Measurements from ENCODE around the gene KIR3DL2.
"Not testable (repeated sequence)": the region's sequence is repeated elsewhere in the genome, so short reads cannot be mapped to it uniquely, and the experiment has no call there.

The KIR3DL2 gene

DNA sequence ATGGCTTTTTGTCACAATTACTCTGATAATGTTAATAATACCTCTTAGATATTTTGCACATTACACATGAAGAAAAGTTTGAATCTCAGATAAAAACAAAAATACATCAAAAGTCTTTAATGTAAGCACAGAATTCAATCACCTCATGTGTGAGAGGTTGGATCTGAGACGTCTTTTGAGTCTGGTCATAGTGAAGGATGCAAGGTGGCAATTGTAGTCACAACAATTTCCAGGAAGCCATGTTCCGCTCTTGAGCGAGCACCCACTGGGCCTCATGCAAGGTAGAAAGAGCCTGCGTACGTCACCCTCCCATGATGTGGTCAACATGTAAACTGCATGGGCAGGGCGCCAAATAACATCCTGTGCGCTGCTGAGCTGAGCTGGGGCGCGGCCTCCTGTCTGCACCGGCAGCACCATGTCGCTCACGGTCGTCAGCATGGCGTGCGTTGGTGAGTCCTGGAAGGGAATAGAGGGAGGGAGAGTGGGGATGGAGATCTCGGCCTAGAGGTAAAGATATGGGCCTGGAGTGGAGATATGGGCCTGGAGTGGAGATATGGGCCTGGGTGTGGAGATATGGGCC lies at the start of gene KIR3DL2:
TSS of gene KIR3DL2 (plus strand) at position 383 of the 580 bp plus-strand sequence. CDS start at position 416, 33 bp downstream.
- DNase-seq (ENCODE audit: low spot score) = not testable (repeated sequence)

DNA sequence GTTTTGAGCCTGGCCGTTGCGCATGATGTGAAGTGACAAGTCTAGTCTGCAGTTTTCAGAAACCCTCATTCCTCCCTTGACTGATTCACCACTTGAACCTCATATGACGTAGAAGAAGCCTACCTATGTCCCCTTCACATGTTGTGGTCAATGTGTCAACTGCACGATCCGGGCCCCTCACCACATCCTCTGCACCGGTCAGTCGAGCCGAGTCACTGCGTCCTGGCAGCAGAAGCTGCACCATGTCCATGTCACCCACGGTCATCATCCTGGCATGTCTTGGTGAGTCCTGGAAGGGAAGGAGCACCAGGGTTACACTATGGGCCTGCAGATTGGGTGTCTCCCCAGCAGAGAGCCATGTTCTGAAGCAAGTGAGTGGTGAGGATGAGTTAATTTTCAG lies 46.8 kb upstream of the KIR3DL2 start, which contains the start of gene KIR2DL4:
TSS of gene KIR2DL4 (plus strand) at position 201 of the 400 bp plus-strand sequence. CDS start at position 243, 42 bp downstream.
- DNase-seq (ENCODE audit: low spot score) = no peak

DNA sequence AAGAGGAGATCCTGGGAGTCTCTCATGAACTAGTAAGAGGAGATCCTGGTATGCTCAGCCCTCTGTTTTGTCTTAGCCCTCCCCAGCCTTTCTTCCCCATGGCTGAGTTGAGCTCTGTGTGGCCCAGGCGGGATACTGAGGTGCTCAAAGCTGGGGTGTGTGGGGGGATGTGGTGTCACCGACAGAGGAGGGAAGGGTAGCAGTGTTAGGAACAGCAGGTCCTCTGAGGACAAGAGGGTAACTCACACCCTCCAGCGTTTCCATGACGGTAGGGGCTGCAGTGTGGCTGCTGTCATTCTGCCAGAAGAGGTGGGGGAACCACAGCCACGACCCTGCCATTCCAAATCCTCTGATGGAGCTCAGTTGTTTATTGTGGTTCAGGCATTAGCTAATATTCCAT lies 46.1 kb upstream of the KIR3DL2 start:
- no peak for DNase-seq (ENCODE audit: low spot score)

DNA sequence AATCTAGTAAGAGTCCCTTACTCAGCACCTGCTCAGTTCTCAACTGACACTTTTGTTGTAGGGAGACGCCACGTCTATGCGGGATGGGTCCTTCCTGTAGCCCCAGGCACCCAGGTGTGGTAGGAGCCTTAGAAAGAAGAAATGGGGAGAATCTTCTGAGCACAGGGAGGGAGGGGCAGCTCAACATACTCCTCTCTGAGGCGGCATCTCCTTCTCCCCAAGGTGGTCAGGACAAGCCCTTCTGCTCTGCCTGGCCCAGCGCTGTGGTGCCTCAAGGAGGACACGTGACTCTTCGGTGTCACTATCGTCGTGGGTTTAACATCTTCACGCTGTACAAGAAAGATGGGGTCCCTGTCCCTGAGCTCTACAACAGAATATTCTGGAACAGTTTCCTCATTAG lies 45.7 kb upstream of the KIR3DL2 start:
- DNase-seq (ENCODE audit: low spot score) = no peak

DNA sequence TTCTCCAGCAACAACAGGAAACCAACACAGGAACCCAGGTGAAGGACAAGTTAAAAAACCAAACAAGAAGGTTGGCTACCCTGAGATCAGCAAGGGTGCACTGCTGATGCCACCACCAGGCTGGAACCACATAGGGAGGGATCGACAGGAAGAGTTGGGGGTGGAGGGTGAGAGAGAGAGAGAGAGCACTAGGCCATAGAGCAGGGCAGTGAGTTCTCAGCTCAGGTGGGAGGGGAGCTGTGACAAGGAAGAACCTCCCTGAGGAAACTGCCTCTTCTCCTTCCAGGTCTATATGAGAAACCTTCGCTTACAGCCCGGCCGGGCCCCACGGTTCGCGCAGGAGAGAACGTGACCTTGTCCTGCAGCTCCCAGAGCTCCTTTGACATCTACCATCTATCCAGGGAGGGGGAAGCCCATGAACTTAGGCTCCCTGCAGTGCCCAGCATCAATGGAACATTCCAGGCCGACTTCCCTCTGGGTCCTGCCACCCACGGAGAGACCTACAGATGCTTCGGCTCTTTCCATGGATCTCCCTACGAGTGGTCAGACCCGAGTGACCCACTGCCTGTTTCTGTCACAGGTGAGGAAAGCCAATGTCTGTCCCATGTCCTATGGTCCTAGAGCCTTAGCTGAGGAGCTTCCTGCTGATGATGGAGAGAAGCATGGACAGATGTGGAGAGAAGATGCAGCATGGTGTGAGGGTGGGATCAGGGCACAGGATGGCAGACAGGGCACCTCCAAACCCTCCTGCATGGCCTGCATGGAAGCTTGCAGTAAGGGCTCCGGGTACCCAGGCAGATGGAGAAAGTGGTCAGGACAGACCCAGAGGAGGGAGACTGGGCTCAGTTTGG lies 44.4 kb upstream of the KIR3DL2 start:
- DNase-seq (ENCODE audit: low spot score) = no peak

DNA sequence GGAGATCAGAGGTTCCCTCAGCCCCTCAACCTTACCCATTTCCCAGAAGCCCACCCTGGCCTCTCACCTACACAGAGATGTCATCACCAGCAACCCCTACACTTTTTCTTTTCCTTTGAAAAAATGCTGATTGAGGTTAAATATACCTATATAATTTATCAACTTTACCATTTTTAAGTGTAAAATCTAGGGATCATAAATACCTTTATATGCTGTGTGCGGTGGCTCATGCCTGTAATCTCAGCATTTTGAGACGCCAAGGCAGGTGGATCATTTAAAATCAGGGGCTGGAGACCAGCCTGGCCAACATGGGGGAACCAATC lies 43.8 kb upstream of the KIR3DL2 start:
- DNase-seq (ENCODE audit: low spot score) = no peak

DNA sequence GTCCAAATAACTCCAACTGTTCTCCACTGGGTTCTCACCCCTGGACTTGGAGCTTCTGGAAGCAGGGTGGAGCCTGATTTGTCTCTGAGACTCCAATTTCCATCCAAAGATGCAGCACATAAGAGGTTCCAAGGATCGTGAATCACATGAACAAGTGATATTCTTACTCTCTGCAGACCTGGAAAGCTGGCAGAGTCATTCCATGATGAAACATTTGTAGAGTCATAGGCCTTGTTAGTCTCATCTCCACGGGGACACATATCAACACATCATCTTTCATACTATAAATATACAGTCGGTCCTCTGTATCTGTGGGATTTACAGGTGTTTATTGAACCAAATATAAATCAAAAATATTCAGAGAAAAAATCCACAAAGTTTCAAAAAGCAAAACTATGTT lies 35.7 kb upstream of the KIR3DL2 start:
- DNase-seq (ENCODE audit: low spot score) = not testable (repeated sequence)

DNA sequence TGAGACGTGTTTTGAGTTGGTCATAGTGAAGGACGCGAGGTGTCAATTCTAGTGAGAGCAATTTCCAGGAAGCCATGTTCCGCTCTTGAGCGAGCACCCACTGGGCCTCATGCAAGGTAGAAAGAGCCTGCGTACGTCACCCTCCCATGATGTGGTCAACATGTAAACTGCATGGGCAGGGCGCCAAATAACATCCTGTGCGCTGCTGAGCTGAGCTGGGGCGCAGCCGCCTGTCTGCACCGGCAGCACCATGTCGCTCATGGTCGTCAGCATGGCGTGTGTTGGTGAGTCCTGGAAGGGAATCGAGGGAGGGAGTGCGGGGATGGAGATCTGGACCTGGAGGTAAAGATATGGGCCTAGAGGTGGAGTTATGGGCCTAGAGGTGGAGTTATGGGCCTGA lies 34.0 kb upstream of the KIR3DL2 start, which contains the start of gene KIR3DL1:
TSS of gene KIR3DL1 (plus strand) at position 218 of the 400 bp plus-strand sequence.
- not testable (repeated sequence) for DNase-seq (ENCODE audit: low spot score)

DNA sequence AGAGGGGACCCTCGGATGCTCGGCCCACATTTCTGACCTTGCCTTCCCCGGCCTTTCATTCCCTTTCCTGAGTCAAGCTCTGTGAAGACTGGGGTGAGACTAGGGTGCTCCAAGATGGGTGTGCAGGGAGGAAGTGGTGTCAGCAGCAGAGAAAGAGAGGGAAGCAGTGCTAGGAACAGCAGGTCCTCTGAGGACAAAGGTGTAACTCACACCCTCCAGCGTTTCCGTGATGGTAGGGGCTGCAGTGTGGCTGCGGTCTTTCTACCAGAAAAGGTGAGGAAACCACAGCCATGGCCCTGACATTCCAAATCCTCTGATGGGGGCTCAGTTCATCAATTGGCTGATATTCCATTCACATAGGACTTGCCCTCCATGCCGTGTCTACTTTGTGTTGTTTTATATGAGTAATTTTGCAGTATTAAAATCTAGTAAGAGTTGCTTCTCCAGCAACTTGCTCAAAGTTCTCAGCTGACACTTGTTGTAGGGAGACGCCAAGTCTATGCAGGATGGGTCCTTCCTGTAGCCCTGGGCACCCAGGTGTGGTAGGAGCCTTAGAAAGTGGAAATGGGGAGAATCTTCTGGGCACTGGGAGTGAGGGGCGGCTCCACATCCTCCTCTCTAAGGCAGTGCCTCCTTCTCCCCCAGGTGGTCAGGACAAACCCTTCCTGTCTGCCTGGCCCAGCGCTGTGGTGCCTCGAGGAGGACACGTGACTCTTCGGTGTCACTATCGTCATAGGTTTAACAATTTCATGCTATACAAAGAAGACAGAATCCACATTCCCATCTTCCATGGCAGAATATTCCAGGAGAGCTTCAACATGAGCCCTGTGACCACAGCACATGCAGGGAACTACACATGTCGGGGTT lies 32.3 kb upstream of the KIR3DL2 start:
- DNase-seq (ENCODE audit: low spot score) = no peak

DNA sequence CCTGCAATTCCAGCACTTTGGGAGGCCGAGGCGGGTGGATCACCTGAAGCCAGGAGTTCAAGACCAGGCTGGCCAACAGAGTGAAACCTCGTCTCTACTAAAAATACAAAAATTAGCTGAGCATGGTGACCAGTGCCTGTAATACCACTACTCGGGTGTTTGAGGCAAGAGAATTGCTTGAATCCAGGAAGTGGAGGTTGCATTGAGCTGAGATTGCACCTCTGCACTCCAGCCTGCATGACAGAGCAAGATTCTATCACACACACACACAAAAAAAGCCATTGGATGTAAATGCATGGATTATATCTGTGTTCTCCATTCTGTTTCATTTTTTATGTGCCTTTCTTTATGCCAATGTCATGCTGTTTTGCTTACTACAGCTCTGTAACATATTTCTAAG lies 25.8 kb upstream of the KIR3DL2 start:
- DNase-seq (ENCODE audit: low spot score) = not testable (repeated sequence)

DNA sequence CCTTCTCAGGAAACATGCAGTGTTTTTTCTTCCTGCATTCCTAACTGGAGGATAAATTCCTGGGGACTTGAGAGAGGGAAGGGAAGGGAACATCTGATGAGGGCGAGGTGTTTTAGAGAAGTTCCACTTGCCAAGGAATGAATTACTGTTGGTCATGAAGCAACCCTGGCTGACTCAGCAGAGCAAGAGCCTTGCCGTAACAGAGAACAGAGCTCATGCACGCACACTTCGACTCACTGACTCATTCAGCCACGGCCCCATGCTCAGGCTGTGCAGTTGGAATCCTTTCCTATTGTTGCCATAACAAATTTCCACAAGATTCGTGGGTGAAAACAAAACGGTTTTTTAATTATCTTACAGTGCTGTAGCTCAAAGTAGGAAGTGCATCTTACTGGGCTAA lies 24.9 kb upstream of the KIR3DL2 start:
- DNase-seq (ENCODE audit: low spot score) = not testable (repeated sequence)

DNA sequence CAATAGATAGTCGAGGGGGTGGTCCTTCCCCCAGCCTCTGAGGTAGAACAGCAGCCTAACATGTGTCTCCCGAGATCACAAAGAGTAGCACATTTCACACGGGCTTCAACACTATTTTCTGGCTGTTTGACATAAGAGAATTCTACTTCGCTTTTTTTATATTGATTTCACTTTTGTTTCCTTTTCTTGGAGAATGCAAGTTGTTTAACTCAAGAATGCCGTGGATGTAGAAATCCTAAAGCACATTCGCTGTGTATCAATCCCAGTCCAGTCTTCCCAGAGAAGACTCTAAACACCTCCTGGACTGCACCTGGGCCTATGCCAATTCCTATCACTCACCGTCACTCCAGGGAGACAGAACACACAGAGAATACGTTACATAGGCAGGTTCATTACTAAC lies 22.2 kb upstream of the KIR3DL2 start:
- DNase-seq (ENCODE audit: low spot score) = not testable (repeated sequence)

DNA sequence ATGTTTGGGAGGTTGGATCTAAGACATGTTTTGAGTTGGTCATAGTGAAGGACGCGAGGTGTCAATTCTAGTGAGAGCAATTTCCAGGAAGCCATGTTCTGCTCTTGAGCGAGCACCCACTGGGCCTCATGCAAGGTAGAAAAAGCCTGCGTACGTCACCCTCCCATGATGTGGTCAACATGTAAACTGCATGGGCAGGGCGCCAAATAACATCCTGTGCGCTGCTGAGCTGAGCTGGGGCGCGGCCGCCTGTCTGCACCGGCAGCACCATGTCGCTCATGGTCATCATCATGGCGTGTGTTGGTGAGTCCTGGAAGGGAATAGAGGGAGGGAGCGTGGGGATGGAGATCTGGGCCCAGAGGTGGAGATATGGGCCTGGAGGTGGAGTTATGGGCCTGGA lies 17.7 kb upstream of the KIR3DL2 start, which contains the start of gene KIR2DS4:
TSS of gene KIR2DS4 (plus strand) at position 181 of the 400 bp plus-strand sequence.
- DNase-seq (ENCODE audit: low spot score) = not testable (repeated sequence)

DNA sequence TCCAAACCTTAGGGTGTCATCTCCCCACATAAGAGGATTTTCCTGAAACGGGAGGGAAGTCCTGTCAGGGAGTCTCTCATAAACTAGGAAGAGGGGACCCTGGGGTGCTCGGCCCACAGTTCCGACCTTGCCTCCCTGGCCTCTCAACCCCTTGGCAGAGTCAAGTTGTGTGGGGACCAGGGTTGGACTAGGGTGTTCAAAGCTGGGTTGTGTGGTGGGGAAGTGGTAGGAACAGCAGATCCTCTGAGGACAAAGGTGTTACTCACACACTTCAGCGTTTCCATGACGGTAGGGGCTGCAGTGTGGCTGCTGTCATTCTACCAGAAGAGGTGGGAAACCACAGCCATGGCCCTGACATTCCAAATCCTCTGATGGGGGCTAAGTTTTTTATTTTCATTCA lies 15.1 kb upstream of the KIR3DL2 start:
- DNase-seq (ENCODE audit: low spot score) = not testable (repeated sequence)

DNA sequence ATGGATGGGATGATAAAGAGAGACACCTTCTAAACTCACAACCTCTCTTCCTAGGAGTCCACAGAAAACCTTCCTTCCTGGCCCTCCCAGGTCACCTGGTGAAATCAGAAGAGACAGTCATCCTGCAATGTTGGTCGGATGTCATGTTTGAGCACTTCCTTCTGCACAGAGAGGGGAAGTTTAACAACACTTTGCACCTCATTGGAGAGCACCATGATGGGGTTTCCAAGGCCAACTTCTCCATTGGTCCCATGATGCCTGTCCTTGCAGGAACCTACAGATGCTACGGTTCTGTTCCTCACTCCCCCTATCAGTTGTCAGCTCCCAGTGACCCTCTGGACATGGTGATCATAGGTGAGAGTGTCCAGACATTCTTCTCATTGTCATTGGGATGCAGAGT lies 12.7 kb upstream of the KIR3DL2 start:
- DNase-seq (ENCODE audit: low spot score) = not testable (repeated sequence)

DNA sequence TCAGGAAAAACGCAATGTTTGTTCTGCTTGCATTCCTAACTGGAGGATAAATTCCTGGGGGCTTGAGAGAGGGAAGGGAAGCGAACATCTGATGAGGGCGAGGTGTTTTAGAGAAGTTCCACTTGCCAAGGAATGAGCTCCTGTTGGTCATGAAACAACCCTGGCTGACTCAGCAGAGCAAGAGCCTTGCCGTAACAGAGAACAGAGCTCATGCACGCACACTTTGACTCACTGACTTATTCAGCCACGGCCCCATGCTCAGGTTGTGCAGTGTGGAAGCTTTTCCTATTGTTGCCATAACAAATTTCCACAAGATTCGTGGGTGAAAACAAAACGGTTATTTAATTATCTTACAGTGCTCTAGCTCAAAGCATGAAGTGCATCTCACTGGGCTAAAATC lies 7.1 kb upstream of the KIR3DL2 start:
- DNase-seq (ENCODE audit: low spot score) = not testable (repeated sequence)

DNA sequence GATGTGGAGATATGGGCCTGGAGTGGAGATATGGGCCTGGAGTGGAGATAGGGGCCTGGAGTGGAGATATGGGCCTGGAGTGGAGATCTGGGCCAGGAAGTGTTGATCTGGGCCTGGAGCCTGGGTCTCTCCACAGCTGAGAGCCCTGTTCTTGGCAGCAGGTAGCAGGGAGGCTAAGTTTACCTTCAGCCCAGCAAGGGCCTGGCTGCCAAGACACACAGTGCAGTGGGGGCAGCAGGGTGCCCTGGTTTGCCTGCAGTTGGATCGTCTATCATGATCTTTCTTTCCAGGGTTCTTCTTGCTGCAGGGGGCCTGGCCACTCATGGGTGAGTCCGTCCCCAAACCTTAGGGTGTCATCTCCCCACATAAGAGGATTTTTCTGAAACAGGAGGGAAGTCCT lies 687 bp downstream of the KIR3DL2 start:
- no peak for DNase-seq (ENCODE audit: low spot score)

DNA sequence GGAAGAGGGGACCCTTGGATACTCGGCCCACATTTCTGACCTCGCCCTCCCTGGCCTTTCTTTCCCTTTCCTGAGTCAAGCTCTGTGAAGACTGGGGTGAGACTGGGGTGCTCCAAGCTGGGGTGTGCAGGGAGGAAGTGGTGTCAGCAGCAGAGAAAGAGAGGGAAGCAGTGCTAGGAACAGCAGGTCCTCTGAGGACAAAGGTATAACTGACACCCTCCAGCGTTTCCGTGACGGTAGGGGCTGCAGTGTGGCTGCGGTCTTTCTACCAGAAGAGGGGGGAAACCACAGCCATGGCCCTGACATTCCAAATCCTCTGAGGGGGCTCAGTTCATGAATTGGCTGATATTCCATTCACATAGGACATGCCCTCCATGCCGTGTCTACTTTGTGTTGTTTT lies 1.1 kb downstream of the KIR3DL2 start:
- DNase-seq (ENCODE audit: low spot score) = no peak

DNA sequence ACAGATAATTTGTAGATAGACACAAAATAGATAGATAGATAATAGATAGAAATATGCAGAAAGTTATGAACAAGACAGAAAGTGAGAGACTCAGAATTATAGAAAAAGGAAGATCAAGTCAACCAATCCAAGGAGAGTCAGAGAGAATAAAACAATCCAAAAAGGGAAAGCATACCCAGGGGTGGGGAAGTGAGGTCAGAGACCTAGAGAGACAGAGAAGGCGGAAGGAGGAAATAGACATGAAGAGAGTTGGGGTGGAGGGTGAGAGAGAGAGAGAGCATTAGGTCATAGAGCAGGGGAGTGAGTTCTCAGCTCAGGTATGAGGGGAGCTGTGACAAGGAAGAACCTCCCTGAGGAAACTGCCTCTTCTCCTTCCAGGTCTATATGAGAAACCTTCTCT lies 5.0 kb downstream of the KIR3DL2 start:
- not testable (repeated sequence) for DNase-seq (ENCODE audit: low spot score)

DNA sequence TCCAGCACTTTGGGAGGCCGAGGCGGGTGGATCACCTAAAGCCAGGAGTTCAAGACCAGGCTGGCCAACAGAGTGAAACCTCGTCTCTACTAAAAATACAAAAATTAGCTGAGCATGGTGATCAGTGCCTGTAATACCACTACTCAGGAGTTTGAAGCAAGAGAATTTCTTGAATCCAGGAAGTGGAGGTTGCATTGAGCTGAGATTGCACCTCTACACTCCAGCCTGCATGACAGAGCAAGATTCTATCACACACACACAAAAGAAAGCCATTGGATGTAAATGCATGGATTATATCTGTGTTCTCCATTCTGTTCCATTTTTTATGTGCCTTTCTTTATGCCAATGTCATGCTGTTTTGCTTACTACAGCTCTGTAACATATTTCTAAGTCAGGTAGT lies 8.2 kb downstream of the KIR3DL2 start:
- not testable (repeated sequence) for DNase-seq (ENCODE audit: low spot score)

DNA sequence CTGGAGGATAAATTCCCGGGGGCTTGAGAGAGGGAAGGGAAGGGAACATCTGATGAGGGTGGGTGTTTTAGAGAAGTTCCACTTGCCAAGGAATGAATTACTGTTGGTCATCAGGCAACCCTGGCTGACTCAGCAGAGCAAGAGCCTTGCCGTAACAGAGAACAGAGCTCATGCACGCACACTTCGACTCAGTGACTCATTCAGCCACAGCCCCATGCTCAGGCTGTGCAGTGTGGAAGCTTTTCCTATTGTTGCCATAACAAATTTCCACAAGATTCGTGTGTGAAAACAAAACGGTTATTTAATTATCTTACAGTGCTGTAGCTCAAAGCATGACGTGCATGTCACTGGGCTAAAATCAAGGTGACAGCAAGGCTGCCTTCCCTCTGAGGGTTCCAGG lies 9.2 kb downstream of the KIR3DL2 start:
- DNase-seq (ENCODE audit: low spot score) = not testable (repeated sequence)

DNA sequence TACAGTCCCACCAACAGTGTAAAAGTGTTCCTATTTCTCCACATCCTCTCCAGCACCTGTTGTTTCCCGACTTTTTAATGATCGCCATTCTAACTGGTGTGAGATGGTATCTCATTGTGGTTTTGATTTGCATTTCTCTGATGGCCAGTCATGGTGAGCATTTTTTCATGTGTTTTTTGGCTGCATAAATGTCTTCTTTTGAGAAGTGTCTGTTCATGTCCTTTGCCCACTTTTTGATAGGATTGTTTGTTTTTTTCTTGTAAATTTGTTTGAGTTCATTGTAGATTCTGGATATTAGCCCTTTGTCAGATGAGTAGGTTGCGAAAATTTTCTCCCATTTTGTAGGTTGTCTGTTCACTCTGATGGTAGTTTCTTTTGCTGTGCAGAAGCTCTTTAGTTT lies 13.2 kb downstream of the KIR3DL2 start:
- DNase-seq (ENCODE audit: low spot score) = not testable (repeated sequence)
